HG02763 (cell line): ENCODE data around the gene SRR.

ENCODE experiments used
- ATAC-seq: cut with Tn5 transposase; IDR thresholded peaks from one replicate; pipeline ENCODE4 v1.9.1; 2021; ENCODE audit warnings: mild to moderate bottlenecking, moderate library complexity; ENCODE audit not compliant: unreplicated experiment

SRR gene

GRCh38 chr17:2369551-2370210 is 65.9 kb downstream of the SRR start:
- ATAC-seq: no peak

GRCh38 chr17:2370211-2370589 is 66.5 kb downstream of the SRR start:
- no peak for ATAC-seq

DNA sequence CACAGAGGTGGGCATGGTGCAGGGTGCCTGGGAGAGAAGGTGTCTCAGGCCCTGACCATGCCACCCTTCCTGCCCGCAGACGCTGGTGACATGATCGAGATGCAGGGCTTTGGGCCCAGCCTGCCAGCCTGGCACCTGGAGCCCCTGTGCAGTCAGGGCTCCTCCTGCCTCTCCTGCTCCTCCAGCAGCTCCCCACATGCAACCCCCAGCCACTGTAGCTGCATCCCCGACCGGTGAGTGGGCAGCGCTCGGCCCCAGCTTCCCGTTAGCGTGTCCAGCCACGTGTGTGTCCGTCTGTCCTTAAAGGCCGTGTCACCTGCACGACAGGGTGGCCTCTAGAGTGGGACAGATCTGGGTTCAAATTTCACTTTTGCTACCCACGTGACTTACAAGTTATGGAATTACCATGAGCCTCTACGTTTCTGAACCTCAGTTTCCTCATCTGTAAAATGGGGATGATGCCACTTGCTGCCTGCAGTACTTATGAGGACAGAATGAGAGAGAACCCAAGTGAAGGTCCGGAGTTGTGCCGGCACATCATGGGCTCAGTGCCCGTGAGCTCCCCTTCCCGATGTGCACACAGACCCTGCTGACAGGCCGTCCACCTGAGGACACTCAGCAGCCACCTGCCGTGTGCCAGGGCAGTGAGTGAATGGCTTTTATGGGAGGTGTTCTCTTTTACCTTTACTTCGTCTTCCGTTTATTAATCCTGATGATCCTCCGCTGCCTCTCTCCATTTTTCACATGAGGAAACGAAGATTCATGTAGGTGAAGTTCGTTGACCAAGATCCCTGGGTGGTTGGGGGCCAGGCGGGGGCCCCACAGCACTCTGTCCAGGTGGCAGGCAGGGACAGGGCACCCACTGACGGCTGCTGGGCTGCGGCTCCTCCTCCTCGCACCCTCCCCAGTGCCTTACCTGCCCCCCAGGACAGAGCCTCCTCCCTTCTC is 67.7 kb downstream of the SRR start:
- ATAC-seq: no peak

DNA sequence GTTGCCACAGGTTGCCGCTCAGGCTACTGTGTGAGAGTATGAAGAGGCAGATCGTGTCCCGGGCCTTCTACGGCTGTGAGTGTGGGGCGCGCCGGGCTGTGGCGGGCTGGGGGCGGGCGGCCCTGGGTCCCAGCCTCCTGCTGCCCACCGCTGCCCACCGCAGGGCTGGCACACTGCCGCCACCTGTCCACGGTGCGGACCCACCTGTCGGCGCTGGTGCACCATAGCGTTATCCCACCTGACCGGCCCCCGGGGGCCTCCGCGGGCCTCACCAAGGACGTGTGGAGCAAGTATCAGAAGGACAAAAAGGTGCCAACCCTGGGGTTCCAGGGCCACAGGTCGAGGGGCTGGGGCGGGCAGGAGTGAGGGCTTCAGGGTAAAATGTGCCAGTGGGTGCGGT is 68.4 kb downstream of the SRR start:
- ATAC-seq: no peak

GRCh38 chr17:2372681-2373080 is 68.9 kb downstream of the SRR start:
- ATAC-seq: no peak

- ATAC-seq: no peak
These were observed 69.4 kb downstream of the SRR start for GRCh38 chr17:2373179-2373578.
